Ascending aorta (tissue), 2 donors: ENCODE results near the gene NEURL1. TPM values are rescaled to one million over a fixed set of nuclear protein-coding genes. Genes with fewer than 3 reads are reported as not detected.

Experiments used
- DNase-seq, 2 donors: peaks; one replicate each; pipeline ENCODE4 v3.0.0-alpha.2; 2019; ENCODE audit warnings: low spot score in 2 of 2
- H3K27ac ChIP-seq, 2 donors: fragments of 200-600 bp; sonication (generic); one replicate each; pipeline ENCODE4 v1.5.1; 2016 to 2017; ENCODE audit warnings: mild to moderate bottlenecking in 1 of 2
- H3K27me3 ChIP-seq: fragments of 200-600 bp; sonication (generic); one replicate; pipeline ENCODE4 v1.5.1; 2017
- H3K36me3 ChIP-seq, 2 donors: fragments of 200-600 bp; sonication (generic); one replicate each; pipeline ENCODE4 v1.5.1; 2016
- H3K4me1 ChIP-seq, 2 donors: fragments of 200-600 bp; sonication (generic); one replicate each; pipeline ENCODE4 v1.5.1; 2016 to 2017; ENCODE audit warnings: mild to moderate bottlenecking in 1 of 2
- H3K4me3 ChIP-seq, 2 donors: fragments of 200-600 bp; sonication (generic); one replicate each; pipeline ENCODE4 v1.5.1; 2016 to 2017; ENCODE audit warnings: mild to moderate bottlenecking in 1 of 2
- H3K9me3 ChIP-seq, 2 donors: fragments of 200-600 bp; sonication (generic); one replicate each; pipeline ENCODE4 v1.5.1; 2016
- intact Hi-C: fragments of 100-400 bp; cut with DNase I; formaldehyde crosslinking; loops from one replicate; pipeline ENCODE4 v1.15.1; 2023
- total RNA-seq: library from RNA; depleted of rRNA; stranded (reverse); fragments of >200 nt; gene quantifications from one replicate; pipeline ENCODE4 v1.1.0, GENCODE V29; 2016
- TF ChIP-seq, protein P1 (sequence below), 3 experiments: fragments of 200-600 bp in 2 of 3; fragments of 450-650 bp in 1 of 3; sonication (generic) in 2 of 3; IDR thresholded peaks; one replicate each; pipeline ENCODE4 v1.5.1; 2016 to 2019; ENCODE audit warnings: antibody characterized with exemption in 3 of 3, mild to moderate bottlenecking in 1 of 3, moderate library complexity in 1 of 3

The NEURL1 gene
- total RNA-seq, 1 donor from 2014 or later = not detected

GRCh38 chr10:103599211-103599610 lies 105.7 kb downstream of the NEURL1 start:
- TF ChIP-seq, protein P1, sequence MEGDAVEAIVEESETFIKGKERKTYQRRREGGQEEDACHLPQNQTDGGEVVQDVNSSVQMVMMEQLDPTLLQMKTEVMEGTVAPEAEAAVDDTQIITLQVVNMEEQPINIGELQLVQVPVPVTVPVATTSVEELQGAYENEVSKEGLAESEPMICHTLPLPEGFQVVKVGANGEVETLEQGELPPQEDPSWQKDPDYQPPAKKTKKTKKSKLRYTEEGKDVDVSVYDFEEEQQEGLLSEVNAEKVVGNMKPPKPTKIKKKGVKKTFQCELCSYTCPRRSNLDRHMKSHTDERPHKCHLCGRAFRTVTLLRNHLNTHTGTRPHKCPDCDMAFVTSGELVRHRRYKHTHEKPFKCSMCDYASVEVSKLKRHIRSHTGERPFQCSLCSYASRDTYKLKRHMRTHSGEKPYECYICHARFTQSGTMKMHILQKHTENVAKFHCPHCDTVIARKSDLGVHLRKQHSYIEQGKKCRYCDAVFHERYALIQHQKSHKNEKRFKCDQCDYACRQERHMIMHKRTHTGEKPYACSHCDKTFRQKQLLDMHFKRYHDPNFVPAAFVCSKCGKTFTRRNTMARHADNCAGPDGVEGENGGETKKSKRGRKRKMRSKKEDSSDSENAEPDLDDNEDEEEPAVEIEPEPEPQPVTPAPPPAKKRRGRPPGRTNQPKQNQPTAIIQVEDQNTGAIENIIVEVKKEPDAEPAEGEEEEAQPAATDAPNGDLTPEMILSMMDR (IDR thresholded peaks at IDR 0.05) = no peak
- peaks cover 12 to 20% of the 10 kb centered on the region in 2 donors for H3K36me3 ChIP-seq
- H3K9me3 ChIP-seq = no peaks in the 10 kb centered on the region
- no peak overlapping the region for H3K27ac ChIP-seq
- H3K27me3 ChIP-seq = no peaks in the 10 kb centered on the region
- H3K4me3 ChIP-seq = no peak overlapping the region
- H3K4me1 ChIP-seq = peaks cover 0 to 11% of the 10 kb centered on the region in 2 donors
- no peak for DNase-seq
- intact Hi-C loops = no loop called here

DNA sequence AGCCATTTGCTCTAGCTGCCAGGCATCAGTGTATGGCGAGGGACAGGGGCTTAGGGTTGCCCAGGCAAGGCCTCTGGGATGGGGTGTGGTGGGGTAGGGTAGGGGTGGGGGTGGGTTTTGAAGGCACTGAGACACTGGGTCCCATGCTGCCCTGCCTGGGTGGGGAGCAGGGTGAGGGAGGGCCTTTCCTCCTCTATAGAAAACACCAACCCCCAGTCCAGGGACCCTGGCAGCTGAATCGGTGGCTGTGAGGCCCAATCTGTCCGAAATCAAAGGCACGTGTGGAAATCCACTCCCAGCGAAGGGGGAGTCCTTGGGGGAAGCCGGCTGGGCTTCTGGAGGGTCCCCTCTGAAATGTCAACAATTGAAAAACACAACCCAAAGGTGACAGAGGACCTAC lies 106.4 kb downstream of the NEURL1 start:
- peaks cover 0 to 11% of the 10 kb centered on the region in 2 donors for H3K4me1 ChIP-seq
- TF ChIP-seq, protein P1 (IDR thresholded peaks at IDR 0.05) = no peak

DNA sequence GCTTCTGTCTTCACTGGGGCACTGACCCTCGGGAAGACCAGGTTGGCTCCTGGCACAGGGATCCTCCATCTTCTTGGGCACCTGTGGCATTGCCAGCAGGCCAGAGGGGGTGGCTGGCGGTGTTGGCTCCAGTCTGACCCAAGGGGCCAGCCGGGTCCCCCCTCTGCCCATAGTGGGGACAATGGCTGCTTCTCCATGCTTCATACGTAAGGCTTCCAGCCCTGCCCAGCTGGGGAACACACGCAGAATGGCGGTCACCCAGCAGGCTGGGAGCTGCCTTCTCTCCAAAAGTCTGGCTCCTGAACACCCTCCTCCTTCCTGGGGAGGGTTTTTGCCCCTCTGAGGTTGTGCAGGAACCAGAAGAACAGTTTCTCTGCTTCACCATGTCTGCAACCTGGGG lies 106.8 kb downstream of the NEURL1 start:
- H3K27me3 ChIP-seq = no peaks in the 10 kb centered on the region
- TF ChIP-seq, protein P1 (IDR thresholded peaks at IDR 0.05) = no peak
- peaks cover 0 to 11% of the 10 kb centered on the region in 2 donors for H3K4me1 ChIP-seq
- intact Hi-C loops = loop anchor here (2.0 kb wide), 1 partner anchor 64 kb away; no protein-coding TSS in a partner anchor
- peak overlapping the region in 1 of 2 donors; percentile 8 for H3K27ac ChIP-seq
- no peak overlapping the region for H3K4me3 ChIP-seq
- H3K9me3 ChIP-seq = no peaks in the 10 kb centered on the region
- DNase-seq = no peak
- peaks cover 12 to 22% of the 10 kb centered on the region in 2 donors for H3K36me3 ChIP-seq

More for the DNA sequence above, 106.4 kb downstream of the NEURL1 start:
- Histone ChIP-seq H3K27me3 (no peaks in the 10 kb centered on the region), H3K4me3 (no peak overlapping the region), H3K9me3 (no peaks in the 10 kb centered on the region), H3K36me3 (peaks cover 12 to 22% of the 10 kb centered on the region in 2 donors), H3K27ac (peak overlapping the region in 1 of 2 donors; percentile 8)
- intact Hi-C loops = loop anchor here (2.0 kb wide), 1 partner anchor 65 kb away; no protein-coding TSS in a partner anchor
- no peak for DNase-seq

GRCh38 chr10:103600956-103601569 lies 107.6 kb downstream of the NEURL1 start:
- TF ChIP-seq, protein P1 (IDR thresholded peaks at IDR 0.05) = no peak
- Histone ChIP-seq H3K27ac (peak overlapping the region in 1 of 2 donors; percentile 8), H3K36me3 (peaks cover 12 to 22% of the 10 kb centered on the region in 2 donors), H3K9me3 (no peaks in the 10 kb centered on the region), H3K27me3 (no peaks in the 10 kb centered on the region), H3K4me3 (no peak overlapping the region), H3K4me1 (peaks cover 0 to 14% of the 10 kb centered on the region in 2 donors)
- no peak for DNase-seq
- intact Hi-C loops = loop anchor here (2.0 kb wide), 1 partner anchor 64 kb away; no protein-coding TSS in a partner anchor

DNA sequence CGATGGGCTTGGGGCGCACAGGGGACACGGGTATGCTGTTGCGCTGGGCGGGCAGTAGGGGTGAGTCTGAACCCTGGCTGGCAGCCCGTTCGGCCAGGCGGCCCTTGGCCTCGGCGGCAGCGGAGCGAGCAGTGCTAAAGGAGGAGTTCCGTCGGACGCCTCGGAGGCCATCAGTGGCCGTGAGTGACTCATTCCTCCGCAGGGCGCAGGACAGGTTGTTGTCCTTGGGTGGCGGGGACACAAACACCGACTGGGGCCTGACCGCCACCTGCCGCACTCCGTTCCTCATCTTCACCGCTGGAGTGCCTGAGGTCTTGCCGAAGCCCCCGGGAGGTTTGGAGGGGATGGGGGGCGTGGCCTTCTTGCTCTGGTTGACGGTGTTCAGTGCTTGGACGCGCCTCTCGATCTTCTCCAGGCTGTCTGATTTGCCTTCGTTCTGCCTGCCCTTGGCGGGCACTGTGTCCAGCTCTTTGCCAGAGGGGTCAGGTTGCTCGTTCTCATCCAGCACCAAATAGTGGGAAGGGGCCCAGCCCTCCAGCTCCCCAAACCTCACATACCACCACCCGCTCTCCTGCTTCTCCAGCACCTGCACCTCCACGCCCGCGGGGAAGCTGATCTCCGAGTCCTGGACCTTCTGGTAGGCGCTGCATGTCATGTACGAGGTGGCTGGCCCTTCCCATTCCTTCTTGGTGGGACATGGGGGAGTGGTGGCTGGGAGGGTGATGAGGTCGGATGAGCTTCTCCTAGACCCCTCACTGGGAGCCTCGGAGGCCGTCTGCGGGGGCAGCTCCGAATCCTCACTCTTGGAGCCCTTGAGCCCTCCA lies 108.7 kb downstream of the NEURL1 start:
- Histone ChIP-seq H3K27me3 (no peaks in the 10 kb centered on the region), H3K4me3 (no peak overlapping the region), H3K4me1 (peaks cover 0 to 11% of the 10 kb centered on the region in 2 donors), H3K36me3 (peaks cover 12 to 22% of the 10 kb centered on the region in 2 donors), H3K9me3 (no peaks in the 10 kb centered on the region), H3K27ac (no peak overlapping the region)
- DNase-seq = no peak
- TF ChIP-seq, protein P1 (IDR thresholded peaks at IDR 0.05) = no peak
- intact Hi-C loops = no loop called here
